ENCODE data around the gene KIF13A.

DNA sequence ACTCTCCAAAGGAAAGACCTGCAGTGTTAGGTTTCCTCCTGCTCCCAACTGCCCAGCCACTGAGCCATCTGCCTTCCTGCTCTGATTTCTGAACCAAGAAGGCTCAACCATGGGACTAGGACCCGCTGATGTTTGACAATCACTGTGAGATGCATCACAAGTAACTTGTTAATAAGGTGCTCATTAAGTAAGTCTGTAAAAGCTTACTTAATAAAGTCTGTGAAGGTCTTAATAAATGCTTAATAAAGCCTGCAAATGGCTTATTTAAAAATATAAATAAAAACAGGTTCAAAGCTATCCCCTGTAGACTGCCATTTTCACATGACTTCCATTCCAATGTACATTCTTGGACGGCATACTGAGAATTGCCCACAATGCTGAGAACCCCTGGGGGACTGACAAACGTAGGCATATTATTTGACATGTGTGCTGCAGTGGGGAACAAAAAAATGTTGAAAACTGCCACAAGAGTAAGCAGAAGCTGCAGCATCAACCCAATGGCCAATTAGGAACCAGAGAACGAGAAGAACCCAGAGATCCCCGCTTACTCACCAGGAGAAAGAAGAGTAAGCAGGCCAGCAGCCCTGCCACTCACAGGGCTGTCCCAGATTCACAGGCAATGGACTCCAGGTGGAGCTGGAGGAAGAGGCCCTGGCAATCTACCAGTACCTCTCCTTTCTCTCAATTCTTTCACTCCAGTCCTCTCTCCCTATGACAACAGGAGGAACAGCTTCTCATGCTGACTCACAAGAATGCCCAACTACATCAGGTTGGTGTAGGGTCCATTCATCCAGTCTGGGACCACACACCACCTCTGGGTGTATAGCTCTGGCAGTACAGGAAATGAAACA lies 19.5 kb downstream of the KIF13A start:
- no peak for TF ChIP-seq POLR2A (IDR thresholded peaks at IDR 0.05)
- TF ChIP-seq, protein P1, sequence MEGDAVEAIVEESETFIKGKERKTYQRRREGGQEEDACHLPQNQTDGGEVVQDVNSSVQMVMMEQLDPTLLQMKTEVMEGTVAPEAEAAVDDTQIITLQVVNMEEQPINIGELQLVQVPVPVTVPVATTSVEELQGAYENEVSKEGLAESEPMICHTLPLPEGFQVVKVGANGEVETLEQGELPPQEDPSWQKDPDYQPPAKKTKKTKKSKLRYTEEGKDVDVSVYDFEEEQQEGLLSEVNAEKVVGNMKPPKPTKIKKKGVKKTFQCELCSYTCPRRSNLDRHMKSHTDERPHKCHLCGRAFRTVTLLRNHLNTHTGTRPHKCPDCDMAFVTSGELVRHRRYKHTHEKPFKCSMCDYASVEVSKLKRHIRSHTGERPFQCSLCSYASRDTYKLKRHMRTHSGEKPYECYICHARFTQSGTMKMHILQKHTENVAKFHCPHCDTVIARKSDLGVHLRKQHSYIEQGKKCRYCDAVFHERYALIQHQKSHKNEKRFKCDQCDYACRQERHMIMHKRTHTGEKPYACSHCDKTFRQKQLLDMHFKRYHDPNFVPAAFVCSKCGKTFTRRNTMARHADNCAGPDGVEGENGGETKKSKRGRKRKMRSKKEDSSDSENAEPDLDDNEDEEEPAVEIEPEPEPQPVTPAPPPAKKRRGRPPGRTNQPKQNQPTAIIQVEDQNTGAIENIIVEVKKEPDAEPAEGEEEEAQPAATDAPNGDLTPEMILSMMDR (IDR thresholded peaks at IDR 0.05) = no peak

Measured in prostate gland (tissue), 2 donors.